SH-SY5Y (cell line): Measurements from ENCODE around the gene FOXL1.

Source experiments
- GATA2 ChIP-seq: IDR thresholded peaks from 2 replicates; pipeline ENCODE4 v1.6.1; 2011; ENCODE audit warnings: mild to moderate bottlenecking, low read depth, low read length
- GATA3 ChIP-seq: IDR thresholded peaks from 2 replicates; pipeline ENCODE4 v1.6.1; 2011; ENCODE audit warnings: low read depth, mild to moderate bottlenecking, low read length, moderate library complexity

GRCh38 chr16:86608301-86608747 is 30.0 kb downstream of the FOXL1 start:
- TF ChIP-seq GATA2, result no peak
- TF ChIP-seq GATA3, result no peak
